Activated CD4-positive, alpha-beta T cell treated with anti-CD3 and anti-CD28 coated beads for 4 hours (primary cell): ENCODE data around the gene CHRNA1.

Experiments
- DNase-seq, 2 donors: peaks; one replicate each; pipeline ENCODE4 v3.0.0-alpha.2; 2020

Gene CHRNA1

DNA sequence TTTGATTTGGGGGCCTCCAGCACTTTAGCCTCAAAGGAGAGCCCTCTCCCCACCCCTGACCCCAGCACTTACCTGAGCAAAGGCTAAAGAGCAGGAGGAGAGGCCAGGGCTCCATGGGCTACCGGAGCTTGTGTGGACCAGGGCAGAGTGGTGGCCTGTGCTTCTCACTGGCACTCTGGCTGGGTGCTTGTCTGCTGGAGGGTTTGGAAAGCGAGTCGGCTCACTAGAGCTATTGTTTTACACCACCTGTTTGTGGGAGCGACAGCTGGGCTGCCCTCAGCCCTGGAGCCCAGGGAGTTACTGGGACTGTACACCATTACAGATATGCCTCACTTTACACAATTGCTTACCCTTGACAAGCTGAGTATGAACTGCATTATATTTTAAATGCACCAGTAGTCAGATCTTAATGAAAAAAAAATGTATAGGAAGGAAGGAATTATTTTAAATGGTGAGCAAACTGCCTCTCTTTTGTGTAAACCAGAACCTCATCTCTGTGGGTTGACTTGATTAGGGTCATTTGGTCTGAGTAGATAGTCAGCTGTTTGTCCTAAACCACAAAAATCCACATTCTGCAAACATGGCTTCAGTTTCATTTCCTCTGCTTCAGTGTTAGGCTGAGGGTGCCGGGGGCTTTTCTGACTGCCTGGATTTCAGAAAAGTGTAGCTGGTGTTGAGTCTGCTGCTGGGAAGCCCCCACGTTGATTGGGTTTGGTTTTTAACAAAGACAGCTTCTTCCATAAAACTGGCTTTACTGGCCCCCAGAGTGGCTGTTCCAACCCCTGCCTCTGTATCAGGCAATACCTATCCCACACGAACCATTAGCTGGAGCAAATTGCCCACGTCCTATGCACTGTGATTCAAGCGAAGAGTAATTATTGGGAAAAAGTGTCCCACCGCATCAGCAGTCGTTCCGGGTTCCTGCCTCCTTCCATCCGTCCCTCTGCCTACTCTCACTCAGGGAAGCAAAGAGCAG is at the start of gene CHRNA1:
TSS of gene CHRNA1 (minus strand) at position 193 of the 976 bp plus-strand sequence. CDS start at position 115, 78 bp downstream.
- no peak for DNase-seq

DNA sequence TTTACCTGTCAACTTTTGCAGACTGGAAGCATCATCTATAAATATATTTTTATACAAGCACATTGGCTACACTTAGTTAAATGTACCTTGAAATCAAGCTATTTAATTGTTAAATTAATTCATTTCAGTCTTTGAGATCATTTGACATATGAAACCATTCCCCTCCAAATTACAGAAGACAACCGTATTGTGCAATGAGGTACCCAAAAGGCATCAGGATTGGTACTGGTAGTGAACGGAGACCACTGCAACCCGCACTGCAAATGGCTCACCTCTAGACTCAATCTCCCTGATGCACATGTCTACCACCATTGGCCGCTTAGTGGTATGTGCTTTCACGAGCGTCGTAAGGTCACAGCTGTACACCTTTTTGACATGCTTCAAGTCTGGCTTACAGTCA is 47.8 kb upstream of the CHRNA1 start:
- no peak for DNase-seq

DNA sequence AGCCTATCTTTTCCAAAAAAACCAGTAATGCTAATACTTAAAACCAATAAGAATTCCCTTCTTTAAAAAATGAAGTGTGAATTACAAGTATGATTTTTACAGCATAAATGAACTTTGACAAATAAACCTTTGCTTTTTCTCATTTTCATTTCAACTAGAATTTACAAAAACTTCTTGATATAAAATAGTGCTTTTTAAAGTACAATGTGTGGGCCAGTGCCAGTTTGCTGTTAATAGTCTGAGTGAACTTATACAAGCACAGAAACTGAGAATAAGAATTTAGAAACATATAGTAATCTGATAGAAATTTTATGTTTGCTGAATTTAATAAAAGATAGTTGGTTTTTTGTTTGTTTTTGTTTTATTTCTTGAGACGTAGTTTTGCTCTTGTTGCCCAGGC is 43.7 kb upstream of the CHRNA1 start:
- no peak for DNase-seq

DNA sequence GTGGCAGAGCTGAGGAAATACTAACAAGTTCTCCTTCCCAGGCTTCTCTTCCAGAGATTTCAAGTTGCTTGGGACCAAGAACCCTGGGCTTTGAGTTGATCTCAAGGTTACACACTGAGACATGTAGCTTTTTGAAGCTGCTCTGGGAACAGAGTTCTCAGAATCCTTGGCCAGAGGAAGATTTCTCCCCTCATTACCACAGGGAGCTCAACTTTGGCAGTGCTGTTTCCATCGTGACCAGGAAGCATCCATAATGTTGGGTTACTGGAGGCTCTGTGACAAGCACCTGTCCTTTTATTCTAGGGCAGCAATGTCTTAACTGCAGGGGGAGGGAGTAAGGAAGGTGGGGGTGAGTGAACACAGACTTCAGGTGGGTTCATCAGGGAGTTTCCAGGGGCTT is 41.5 kb upstream of the CHRNA1 start:
- DNase-seq: no peak

DNA sequence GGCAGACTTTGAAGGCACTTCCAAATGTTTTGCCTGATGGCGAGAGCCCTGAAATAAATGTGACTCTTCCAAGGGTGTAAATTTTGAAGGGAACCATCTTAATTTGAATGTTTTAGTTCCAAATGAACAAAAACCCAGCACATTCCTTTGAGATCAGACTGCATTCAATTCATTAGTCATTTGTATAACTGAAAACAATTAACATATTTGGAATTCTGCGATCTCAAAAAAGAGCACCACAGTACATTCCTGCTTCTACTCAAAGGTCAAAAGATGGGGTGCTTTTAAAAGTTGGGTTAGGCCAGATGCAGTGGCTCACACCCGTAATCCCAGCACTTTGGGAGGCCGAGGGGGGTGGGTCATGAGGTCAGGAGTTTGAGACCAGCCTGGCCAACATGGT is 38.2 kb upstream of the CHRNA1 start:
- DNase-seq: no peak

DNA sequence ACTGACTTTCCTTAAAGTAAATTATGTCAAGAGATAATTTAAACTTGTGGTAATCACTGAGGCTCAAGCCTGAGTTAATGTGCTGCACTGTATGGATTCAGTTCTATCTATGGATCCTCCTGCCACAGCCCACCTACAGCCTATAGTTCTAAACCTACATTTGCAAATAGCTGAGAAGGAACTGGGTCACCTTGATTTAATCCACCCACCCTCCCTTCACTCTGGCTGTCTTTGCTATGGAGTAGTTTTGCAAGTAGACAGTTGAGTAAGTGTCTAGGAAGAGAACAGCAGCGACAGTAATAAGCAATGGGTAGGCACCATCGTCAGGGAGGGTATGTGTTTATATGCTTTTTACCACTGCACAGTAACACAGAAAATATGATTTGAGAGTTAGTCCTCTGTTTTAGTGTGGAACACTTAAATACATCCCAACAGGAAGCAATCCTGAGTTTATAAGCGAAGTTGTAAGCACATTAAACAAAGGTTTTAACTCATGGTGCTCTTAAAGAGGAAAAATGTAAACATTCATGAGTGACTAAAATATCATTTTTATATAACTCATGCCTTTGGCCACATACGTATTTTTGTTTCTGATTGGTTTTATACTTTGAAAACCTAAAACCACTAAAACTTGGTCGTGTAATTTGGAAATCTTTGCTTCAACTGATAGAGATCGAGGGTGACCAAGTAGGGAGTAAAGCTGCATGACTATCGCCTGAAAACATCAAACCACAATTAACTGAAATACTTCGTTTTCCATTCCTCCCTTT is 36.3 kb upstream of the CHRNA1 start:
- DNase-seq: no peak

DNA sequence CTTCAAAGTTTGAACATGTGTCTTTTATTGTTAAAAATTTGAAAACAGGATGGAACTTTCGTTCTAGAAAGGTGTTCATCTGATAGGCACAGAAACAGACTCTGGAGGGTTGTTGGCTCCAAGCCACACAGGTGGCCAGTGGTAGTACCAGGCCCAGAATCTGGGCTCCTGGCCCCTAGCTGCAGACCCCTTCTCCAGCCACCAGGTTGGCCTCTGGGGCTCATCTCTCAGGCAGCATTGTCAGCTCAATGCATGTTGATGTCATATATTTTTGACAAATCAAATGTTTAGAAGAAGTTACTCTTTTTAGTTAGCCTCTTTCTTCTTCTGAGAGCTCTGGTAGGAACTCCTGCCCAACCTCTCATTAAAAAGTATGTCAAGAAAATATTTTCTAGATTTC is 34.5 kb upstream of the CHRNA1 start:
- DNase-seq: no peak

DNA sequence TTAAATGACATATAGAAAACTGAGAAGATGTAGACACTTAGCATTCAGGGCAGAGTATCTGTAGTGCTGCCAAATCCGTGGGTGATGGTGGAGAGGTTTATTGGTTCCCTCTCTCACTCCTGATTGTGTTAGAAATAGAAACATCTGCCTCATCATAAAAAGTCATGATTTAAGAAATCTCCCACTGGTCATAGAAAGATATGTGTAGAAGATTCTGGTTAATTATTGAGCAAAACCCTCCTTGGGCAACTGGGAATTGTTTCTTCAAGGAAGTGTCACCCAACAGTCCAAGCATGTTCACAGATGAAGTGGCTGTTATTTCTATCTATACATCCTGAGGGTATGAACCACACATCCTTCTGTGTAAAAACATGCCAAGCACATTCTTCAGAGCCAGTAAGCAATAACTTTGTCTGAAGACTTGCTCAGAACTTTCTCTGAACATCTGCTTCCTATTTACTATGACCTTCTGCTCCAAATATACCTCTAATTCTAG is 33.6 kb upstream of the CHRNA1 start:
- DNase-seq: no peak

DNA sequence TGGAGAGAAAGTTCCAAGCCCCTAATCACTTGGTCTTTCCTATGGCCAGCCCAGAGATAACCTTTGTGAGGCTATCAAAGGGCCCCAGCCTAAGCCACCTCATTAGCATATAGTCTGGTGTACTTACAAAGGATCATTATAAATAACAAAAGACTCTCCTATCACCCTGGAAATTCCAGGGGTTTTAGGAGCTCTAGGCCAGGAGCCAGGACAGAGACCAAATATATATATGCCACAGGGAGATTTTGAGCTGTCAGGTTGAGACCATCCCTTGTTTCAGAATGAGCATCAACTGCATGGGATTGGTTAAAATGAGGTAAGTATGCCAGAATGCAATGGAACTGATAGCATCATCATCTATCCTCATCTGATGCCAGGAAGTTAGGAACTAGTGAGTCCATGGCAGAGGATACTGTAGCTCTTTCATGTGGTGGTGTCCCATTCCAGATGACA is 32.1 kb upstream of the CHRNA1 start:
- no peak for DNase-seq

DNA sequence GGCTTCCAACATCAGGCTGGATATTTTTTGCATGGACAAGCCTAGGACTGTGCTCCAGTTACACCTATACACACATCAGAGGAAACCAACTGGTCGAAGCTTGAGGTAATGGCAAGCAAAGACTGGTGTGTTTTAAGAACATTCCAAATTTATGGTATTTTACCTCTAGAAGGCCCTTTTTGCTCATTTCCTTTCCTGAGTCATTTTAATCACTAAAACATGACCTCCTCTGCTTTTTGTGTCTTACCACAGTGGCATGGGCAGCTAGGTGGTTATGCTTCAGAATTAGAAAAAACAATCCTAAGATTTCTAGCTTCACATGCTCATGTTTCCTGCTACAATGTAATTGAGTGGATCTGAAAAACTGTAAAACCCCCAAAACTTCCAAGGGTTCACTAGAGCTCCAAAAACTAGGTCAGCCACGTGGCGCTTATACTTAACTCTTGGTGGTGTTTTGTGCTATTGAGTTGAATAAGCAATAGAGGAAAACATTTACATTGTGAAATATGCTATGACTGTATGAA is 30.6 kb upstream of the CHRNA1 start:
- no peak for DNase-seq

DNA sequence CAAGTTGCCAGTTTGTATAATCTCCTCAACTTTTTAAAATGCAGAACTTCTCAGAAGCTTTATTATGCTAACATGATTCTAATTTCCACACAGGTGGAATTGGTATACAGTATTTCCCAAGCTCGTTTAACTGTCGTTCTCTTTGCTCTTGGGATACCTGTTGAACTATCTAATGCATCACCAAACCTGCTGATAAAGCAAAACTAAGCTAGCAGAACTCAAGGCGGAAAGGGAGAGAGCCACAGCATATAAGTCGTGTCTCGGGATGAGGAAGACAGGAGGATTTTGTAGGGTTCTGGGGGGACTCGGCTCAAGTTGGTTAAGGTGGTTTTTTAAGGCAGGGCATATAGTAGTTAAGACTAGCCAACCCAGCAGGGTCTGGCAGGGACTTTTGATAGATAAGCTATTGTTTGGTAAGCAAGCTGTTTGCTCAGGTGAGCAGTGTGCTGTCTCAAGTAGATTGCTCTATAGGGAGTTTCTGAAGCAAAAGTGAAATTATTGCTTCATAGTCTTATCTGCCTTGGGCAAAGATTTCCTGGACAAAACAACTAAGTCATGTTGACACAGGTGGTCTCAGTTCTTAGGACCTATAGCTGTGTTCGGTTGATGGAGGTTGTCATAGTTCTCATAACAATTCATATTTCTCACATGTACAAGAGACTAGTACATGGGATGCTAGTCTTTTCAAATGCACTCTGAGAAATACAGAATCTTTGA is 28.2 kb upstream of the CHRNA1 start:
- no peak for DNase-seq

DNA sequence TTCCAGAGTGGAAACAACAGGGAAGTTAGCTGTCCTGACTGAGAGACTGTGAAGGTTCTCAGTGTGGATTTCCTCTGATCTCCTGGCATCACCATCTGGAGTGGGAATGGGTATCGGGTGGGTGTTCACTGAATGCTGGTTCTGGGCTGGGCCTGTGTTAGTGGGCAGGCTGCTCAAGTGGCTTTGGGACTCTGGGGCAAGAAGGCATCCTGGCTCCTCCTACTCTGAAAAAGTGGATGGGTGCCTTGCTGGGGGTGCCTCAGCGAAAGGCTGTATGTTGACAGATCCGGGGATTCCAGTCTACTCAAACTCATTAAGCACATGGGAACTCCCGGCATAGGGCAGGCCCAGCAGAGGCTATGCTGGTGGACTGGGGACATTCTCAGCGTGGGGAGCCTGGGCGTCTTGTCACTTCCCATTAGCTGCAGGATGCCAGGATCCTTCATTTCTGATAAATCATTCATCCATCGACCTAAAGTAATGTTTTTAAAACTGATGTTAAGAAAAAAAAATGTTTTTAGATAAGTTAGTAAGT is 27.5 kb upstream of the CHRNA1 start:
- no peak for DNase-seq

DNA sequence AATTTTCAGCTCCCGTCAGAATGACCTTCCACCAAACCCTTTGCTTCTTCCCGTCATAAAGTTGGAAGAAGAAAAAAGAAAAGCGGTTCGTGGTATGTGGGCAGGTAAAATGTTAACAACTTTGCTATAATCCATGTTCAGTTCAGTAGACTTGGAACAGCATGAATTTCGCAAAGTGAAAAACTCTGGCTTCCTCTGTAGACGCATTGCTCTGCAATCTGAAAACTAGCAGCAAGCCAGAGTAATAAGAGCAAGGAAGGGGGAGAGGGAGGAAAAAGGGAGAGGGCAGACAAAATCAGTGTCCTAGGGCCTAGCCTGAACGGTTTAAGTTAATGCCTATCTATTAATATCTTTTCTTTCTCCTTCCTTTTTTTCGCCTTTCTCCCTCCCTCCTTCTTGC is 26.7 kb upstream of the CHRNA1 start:
- DNase-seq: no peak

DNA sequence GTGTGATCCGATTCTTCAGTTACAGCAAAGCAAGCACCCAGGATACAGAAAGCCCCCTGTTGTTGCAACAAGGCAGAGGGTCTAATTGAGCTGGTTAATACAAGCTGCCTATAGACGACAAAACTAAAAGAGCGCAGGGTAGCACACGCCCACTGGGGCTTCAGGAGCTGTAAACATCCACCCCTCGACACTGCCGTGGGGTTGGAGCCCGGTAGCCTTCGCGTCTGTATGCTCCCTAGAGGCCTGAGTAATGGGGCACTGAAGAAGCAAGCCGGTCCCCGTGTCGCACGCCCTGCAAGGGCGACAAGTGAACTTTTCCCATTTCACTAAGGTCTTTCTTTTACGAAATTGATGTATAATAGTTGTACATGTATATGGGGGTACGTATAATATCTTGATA is 24.7 kb upstream of the CHRNA1 start:
- DNase-seq: no peak

DNA sequence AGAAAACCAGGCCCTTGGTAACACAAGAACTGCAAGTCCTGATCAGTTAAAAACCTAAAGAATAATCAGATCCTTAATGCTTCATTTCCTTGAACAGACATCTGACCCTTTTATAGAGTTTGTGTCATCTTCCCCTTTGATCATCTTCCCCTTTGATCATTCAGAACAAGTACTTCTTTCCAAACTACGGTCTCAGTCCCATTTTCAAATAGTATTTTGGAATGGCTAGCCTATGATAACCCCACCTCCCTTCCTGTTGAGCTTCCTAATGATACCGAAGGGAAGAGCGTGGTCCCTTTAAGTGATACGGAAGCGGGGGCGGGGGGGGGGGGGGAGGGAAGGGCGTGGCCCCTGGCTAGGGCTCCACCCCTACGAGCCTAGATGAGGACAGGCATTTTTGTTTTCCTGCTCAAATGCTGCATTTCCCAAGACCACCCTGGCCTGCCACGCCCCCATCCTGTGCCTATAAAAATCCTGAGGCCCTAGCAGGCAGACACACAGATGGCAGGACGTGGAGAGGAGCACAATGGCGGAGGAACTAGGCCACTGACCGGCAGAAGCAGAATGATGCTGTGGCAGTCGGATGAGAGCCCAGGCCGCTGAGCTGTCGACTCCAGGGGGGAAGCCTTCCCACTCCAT is 24.1 kb upstream of the CHRNA1 start:
- DNase-seq: no peak

DNA sequence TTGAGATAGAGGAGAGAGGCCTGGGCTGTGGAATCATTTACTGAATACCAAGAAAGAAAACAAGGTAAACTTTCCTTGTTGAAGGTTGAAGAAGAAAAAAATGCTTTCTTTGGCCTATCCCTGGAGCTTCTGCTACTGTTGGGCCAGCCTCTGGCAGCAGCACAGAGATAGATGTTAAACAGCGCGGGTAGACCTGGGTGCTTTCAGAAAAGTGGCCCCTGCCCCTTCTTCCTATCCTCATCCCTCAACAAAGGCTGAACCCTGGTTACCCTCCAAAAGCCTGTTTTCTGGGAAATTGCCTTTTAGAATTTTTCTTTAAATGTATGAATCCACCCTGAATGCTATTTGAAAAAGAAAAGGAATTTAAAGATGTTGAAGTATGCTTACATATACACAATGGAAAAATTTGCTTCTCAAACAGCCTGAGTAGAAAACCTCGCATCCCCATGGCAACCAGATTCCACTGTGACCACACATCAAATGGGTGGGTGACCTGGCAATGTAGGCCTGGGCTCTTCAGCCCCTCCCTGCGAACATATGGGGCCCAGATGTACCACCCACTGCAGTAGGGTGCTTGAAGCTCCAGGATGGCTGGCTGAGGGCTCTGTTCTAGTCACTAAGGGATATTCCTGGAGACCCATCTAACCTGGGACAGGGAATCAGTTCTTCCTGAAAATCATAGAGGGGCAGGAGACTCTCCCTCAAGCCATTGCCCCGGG is 23.4 kb upstream of the CHRNA1 start:
- DNase-seq: no peak

DNA sequence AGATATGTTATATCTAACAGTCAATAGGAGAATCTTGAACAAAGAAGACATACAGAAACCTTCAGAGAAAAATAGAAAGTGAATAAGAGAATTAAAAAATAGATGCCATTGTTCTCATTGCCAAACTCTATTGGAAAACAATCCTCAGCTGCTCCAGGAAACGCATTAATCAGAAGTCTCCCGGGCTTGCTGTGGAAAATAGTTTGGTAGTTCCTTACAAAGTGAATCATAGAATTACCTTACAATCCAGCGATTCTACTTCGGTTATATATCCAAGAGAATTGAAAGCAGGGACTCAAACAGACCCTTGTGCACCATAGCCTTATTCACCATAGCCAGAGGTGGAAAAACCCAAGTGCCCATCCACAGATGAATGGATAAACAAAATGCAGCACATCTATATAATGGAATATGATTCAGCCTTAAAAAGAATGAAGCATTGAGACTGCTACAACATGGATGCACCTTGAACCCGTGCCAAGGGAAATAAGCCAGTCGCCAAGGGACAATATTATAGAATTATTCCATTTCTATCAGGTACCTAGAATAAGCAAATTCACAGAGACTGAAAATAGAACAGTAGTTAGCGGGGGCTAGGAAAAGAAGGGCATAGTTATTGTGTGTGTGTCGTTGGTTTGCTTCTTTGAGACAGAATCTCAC is 21.9 kb upstream of the CHRNA1 start:
- no peak for DNase-seq

DNA sequence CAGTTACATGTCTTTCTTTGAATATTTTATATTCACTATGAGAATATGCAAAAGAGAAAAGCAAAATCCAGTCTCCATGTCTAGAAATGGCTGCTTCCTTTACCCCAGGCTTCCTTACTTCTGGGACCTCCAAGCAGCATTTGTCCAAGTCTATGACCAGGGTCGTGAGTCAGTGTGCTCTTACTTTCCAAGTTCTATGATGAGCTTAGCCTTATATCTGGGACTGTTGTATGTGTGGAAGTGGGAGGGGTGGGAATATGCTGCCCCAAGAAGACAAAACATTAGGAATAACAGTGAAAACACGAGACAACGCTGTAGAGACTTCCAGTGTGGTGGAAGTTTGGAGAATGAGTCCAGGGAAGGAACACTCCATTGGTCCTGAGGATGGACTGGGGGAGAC is 21.2 kb upstream of the CHRNA1 start:
- DNase-seq: no peak

DNA sequence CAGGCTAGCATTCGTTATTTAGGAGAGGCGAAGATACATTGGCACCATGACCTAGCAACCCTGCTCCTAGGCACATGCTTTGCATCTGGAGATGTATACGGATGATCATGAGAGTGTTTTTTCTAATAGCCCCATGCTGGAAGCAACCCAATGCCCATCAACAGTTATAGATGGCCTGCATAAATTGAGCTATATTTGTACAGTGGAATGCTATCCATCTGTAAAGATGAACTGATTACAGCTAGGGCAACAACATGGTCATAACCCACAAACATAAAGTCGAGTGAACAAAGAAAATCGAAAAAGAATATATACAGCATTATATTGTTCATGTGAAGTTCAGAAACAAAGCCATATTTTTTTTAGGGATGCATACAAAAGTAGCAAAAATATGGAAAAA is 20.6 kb upstream of the CHRNA1 start:
- DNase-seq: no peak

DNA sequence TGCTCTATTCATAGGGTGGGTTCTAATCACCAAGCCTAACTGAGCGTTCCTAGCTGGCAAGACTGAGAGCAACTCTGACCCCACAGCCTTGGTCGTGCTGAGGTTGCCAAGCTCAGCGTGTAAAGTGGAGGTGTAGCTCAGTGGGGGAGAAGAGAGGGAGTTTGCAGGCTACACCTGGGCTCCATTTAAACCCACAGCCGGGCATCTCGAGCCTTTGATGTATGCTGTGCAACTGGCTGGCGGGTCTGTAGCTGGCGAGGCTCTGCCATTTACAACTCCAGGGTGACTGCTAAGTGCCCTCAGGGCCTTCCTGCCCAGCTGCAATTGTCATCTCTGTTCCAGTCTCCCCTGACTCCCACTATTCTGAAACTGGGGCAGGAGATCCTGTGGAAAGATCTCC is 20.0 kb upstream of the CHRNA1 start:
- no peak for DNase-seq

DNA sequence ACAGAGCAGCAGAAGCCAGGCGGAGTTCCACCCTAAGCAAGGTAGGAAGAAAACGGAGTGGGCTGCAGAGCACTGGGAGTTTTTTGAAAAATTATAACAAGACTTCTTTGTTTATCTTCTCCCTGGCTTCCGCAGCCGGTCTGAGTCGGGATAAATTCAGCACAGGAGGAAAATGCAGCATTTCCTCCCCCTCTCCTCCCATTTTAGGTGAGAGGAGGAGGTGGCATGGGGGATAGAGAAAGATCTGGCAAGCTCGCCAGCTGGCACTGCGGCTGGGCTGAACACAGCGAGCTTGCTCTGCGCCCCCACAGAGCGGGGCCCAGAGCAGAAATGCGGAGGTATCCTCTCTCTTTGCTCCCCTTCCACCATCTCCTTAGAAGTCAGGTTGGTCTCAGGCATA is 17.7 kb upstream of the CHRNA1 start:
- no peak for DNase-seq
